Measurements from ENCODE around the gene ZDHHC14. TPM values are rescaled to one million over a fixed set of nuclear protein-coding genes. Genes with fewer than 3 reads are reported as not detected.

The ZDHHC14 gene
- total RNA-seq, 2 experiments from 2014 or later: 7.9 to 32.7 TPM

- CTCF ChIA-PET: interaction anchor here (0.6 to 2.7 kb wide), 2 partner anchors 30 to 239 kb away, joined by 3 to 6 read pairs; no protein-coding TSS in a partner anchor
- no peaks in the 10 kb centered on the region for H3K9me3 Mint-ChIP-seq (ENCODE audit: low read depth)
- H3K27ac Mint-ChIP-seq: no peak overlapping the region
- H3K36me3 Mint-ChIP-seq: peaks cover 26% of the 10 kb centered on the region
- DNase-seq (peak; percentile 38), ATAC-seq (no peak)
- H3K4me1 Mint-ChIP-seq: peaks cover 40% of the 10 kb centered on the region
- H3K4me3 Mint-ChIP-seq: no peak overlapping the region
- H3K27me3 Mint-ChIP-seq: peaks cover 7% of the 10 kb centered on the region
These were observed 159.1 kb downstream of the ZDHHC14 start for GRCh38 chr6:157539900-157540752.

DNA sequence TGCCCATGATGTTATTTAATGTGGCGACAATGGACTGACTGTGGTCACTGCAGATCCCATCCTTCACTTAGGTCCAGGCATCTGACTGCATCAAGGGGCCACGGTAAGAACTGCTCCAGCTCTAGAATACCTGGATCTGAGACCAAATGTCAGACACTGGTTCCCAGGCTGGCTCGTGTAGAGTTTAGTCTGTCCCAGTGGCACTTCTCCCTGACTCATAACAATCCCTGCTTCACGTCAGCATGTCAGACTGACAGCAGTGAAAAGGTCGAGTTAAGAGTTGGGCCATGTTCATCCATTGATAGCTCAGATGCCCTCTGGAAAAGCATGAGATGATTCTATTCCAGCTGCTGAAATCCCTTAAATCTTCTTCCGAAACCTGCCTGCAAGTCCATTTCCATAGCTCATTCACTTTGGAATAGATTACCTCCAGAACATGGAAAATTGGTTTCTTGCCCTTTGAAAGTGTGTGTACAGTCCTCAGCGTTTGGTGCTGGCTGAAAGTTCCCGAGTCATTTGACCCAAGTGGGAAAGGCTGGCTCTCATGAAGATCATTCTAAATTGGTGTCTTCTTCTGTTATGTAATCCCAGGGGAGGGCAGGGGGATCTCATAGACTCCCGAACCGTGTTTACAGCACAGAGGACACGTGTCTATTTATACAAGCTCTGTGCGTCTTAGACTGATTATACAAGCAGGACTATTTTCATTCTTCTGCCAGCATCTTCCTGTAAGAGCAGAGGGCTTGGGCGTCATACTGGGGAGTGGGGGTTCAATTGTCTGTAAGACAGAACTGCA is 160.8 kb downstream of the ZDHHC14 start:
- Mint-ChIP-seq H3K9me3 (ENCODE audit: low read depth) (no peaks in the 10 kb centered on the region), H3K27ac (no peak overlapping the region), H3K4me3 (no peak overlapping the region), H3K4me1 (peaks cover 26% of the 10 kb centered on the region), H3K27me3 (peaks cover 10% of the 10 kb centered on the region), H3K36me3 (peaks cover 26% of the 10 kb centered on the region)
- CTCF ChIA-PET: interaction anchor here (1.0 to 2.7 kb wide), 2 partner anchors 14 to 28 kb away, joined by 4 to 6 read pairs; no protein-coding TSS in a partner anchor
- no peak for ATAC-seq
- DNase-seq: peak; percentile 33

- DNase-seq (peak; percentile 34), ATAC-seq (no peak)
- Mint-ChIP-seq H3K27ac (no peak overlapping the region), H3K27me3 (peaks cover 12% of the 10 kb centered on the region), H3K9me3 (ENCODE audit: low read depth) (no peaks in the 10 kb centered on the region), H3K4me3 (no peak overlapping the region), H3K36me3 (peaks cover 30% of the 10 kb centered on the region), H3K4me1 (peaks cover 19% of the 10 kb centered on the region)
- CTCF ChIA-PET: interaction anchor here (2.7 kb wide), 1 partner anchor 27 kb away, joined by 6 read pairs; no protein-coding TSS in a partner anchor
These were observed 161.6 kb downstream of the ZDHHC14 start for GRCh38 chr6:157542414-157543160.

- H3K4me1 Mint-ChIP-seq: peaks cover 24% of the 10 kb centered on the region
- H3K36me3 Mint-ChIP-seq: peaks cover 40% of the 10 kb centered on the region
- peaks cover 9% of the 10 kb centered on the region for H3K27me3 Mint-ChIP-seq
- no peak overlapping the region for H3K4me3 Mint-ChIP-seq
- ATAC-seq: no peak
- no peak overlapping the region for H3K27ac Mint-ChIP-seq
- H3K9me3 Mint-ChIP-seq (ENCODE audit: low read depth): peaks cover 2% of the 10 kb centered on the region
- DNase-seq: no peak
- CTCF ChIA-PET: no interaction called here
These were observed 165.3 kb downstream of the ZDHHC14 start for GRCh38 chr6:157546321-157546720.

DNA sequence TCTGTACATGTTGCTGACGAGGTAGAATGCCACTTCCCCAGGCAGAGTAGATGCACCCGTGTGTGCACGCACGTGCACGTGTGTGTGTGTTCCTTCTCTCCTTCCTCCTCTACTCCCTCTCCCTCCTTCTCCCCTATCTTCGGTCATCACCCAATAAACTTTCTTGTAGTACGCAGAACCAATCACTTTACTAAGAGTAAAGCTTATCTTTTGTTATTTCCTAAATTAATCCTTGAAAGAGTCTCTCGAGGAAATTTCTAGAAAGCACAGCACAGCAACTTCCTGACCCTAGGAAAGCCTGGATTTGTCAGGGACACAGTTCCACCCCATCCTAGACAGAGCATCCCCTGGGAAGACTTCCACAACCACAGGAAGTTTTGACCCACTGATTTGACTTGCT is 166.1 kb downstream of the ZDHHC14 start:
- H3K9me3 Mint-ChIP-seq (ENCODE audit: low read depth): peaks cover 2% of the 10 kb centered on the region
- H3K27ac Mint-ChIP-seq: no peak overlapping the region
- DNase-seq (no peak), ATAC-seq (no peak)
- H3K36me3 Mint-ChIP-seq: peaks cover 41% of the 10 kb centered on the region
- CTCF ChIA-PET: no interaction called here
- H3K4me3 Mint-ChIP-seq: no peak overlapping the region
- H3K4me1 Mint-ChIP-seq: peaks cover 24% of the 10 kb centered on the region
- H3K27me3 Mint-ChIP-seq: peaks cover 11% of the 10 kb centered on the region

DNA sequence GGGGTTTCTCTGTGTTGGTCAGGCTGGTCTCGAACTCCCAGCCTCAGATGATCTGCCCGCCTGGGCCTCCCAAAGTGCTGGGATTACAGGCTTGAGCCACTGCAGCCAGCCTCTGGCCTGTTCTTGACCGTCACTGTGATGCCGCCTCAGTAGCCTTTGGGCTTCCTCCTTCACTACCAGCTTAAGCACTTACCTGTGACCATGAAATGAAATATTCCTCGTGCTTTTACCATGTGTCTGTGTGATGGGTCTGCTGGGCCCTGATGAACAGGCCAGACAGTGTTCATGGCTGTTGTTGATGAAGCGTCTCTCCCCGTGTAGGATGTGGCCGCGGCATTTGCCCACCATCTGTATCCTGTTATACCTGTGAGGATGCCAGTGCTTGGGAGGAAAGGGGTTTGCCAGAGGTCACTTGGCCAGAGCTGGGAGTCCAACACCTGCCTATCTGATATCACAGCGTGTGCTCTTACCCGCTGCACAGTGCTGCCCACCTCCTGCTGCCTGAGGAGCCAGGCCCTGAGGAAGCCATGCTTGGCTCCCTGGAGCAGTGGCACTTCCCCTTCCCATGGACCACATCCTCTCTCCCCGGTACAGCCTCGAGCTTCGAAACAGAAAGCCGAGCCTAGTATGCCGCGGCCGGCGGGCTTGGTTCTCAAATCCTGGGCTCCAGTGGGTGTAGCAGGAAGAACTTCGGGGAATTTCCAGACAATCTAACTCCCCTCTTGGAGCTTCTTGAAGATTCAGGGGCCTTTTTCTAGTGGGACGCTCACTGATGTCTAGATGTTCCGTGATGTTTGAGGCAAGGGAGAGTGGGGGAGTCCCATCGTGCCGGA is 167.9 kb downstream of the ZDHHC14 start:
- peaks cover 2% of the 10 kb centered on the region for H3K9me3 Mint-ChIP-seq (ENCODE audit: low read depth)
- peak; percentile 20 for ATAC-seq
- CTCF ChIA-PET: interaction anchor here (0.8 to 2.1 kb wide), 2 partner anchors 21 to 84 kb away, joined by 3 to 4 read pairs; no protein-coding TSS in a partner anchor

DNA sequence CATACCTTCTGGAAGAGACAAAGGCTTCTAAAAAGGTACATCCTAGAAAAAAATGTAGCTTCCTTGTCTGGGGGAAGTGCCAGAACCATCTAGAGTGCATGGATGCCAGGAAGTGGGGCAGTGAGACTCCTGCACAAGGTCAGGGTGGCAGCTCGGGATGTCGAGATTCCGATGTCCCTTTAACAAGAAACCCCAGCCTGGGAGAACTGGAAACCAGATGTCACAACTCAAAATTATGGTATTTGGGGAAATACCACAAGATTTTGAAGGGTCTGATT is 168.4 kb downstream of the ZDHHC14 start:
- Mint-ChIP-seq H3K4me3 (peak overlapping the region; percentile 4), H3K9me3 (ENCODE audit: low read depth) (peaks cover 2% of the 10 kb centered on the region), H3K27me3 (peaks cover 19% of the 10 kb centered on the region), H3K27ac (peak overlapping the region; percentile 35), H3K4me1 (peaks cover 24% of the 10 kb centered on the region), H3K36me3 (peaks cover 38% of the 10 kb centered on the region)
- CTCF ChIA-PET: interaction anchor here (2.1 kb wide), 1 partner anchor 85 kb away, joined by 4 read pairs; no protein-coding TSS in a partner anchor
- ATAC-seq: no peak
- DNase-seq: peak; percentile 26

More for the DNA sequence above, 167.9 kb downstream of the ZDHHC14 start:
- Mint-ChIP-seq H3K27ac (peak overlapping the region; percentile 35), H3K27me3 (peaks cover 19% of the 10 kb centered on the region), H3K4me3 (peak overlapping the region; percentile 4), H3K4me1 (peaks cover 24% of the 10 kb centered on the region), H3K36me3 (peaks cover 38% of the 10 kb centered on the region)
- peak; percentile 42 for DNase-seq

DNA sequence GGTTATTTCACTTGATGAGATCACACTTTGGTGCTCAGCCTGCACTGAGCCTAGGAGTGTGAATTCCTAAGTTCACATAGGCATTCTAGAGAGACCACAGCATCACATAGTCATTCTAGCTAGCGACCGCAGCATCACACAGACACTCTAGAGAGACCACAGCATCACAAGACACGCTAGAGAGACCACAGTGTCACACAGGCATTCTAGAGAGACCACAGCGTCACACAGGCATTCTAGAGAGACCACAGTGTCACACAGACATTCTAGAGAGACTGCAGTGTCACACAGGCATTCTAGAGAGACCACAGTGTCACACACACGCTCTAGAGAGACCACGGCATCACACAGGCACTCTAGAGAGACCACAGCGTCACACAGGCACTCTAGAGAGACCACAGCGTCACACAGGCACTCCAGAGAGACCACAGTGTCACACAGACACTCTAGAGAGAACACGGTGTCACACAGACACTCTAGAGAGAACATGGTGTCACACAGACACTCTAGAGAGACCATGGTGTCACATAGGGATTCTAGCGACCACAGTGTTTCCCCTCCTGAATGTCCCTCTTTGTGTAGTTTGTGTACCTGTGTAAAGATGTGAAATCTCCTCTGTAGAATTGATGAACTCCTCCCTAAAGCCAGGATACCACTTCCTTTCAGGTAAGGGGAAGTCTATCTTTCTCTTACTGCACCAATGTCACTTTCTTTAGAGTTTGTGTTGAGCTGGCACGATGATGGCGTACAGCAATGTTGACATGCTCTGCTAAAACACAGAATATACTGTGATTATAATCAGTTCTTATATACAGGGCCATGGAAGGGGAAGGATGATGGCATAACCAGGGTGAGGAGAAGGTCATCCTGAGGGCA is 169.4 kb downstream of the ZDHHC14 start:
- H3K27me3 Mint-ChIP-seq: peaks cover 24% of the 10 kb centered on the region
- peak overlapping the region; percentile 33 for H3K4me3 Mint-ChIP-seq
- H3K4me1 Mint-ChIP-seq: peaks cover 24% of the 10 kb centered on the region
- H3K36me3 Mint-ChIP-seq: peaks cover 31% of the 10 kb centered on the region
- peaks cover 2% of the 10 kb centered on the region for H3K9me3 Mint-ChIP-seq (ENCODE audit: low read depth)
- peak; percentile 76 for DNase-seq
- ATAC-seq: peak; percentile 65
- CTCF ChIA-PET: interaction anchor here (0.7 to 2.1 kb wide), 2 partner anchors 12 to 86 kb away, joined by 3 to 4 read pairs; no protein-coding TSS in a partner anchor
- peak overlapping the region; percentile 83 for H3K27ac Mint-ChIP-seq

DNA sequence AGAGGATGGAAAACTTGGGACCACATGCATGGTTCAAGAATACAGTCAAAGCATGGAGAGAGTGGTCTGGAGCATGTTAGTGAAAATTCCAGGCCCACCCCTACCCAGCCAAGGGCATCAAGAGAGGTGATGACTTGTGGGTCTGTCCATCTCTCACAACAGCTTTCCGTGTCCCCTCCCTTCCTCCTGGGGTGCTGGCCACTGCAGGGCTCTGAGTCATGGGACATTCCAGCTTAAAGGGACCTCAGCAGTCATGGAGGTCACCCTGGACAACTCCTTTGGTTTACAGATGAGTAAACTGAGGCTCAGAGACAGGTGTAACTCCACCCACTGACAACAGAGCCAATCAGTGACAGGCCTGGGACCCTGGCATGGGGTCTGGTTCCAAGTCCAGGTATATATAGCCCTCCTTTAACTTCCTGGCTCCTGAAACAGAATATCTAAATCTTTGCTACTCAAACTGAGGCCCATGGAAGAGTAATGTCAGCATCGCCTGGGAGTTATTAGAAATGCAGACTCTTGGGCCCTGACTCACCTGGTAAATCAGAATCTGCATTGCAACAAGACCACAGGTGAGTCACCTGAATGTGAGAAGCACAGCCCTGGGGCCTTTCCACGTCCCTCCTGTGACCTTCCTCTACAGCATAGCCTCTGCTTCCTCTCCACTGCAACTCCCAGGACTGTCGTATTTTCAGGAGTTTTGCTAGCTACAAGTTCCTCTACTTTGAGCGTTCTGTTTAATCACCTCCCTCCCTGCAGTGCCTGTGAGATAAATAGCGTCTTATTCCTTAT is 170.2 kb downstream of the ZDHHC14 start:
- Mint-ChIP-seq H3K27ac (peak overlapping the region; percentile 83), H3K9me3 (ENCODE audit: low read depth) (peaks cover 2% of the 10 kb centered on the region), H3K36me3 (peaks cover 27% of the 10 kb centered on the region), H3K27me3 (peaks cover 25% of the 10 kb centered on the region), H3K4me1 (peaks cover 24% of the 10 kb centered on the region), H3K4me3 (no peak overlapping the region)
- no peak for ATAC-seq
- DNase-seq: peak; percentile 29
- CTCF ChIA-PET: interaction anchor here (0.7 to 2.1 kb wide), 2 partner anchors 11 to 87 kb away, joined by 3 to 4 read pairs; no protein-coding TSS in a partner anchor

- Mint-ChIP-seq H3K27me3 (peaks cover 19% of the 10 kb centered on the region), H3K4me3 (no peak overlapping the region), H3K36me3 (peaks cover 19% of the 10 kb centered on the region), H3K27ac (no peak overlapping the region), H3K9me3 (ENCODE audit: low read depth) (peaks cover 2% of the 10 kb centered on the region), H3K4me1 (peaks cover 33% of the 10 kb centered on the region)
- ATAC-seq (no peak), DNase-seq (peak; percentile 9)
- CTCF ChIA-PET: no interaction called here
These were observed 171.2 kb downstream of the ZDHHC14 start for GRCh38 chr6:157552081-157552747.

All from activated CD8-positive, alpha-beta memory T cell treated with anti-CD3 and anti-CD28 coated beads, Interleukin-2, amount 10 ng/mL, durations not matched to agents 7 days and 5 days (primary cell).